GM12874 (cell line): Measurements from ENCODE around the gene LSP1.

Experiments
- TF ChIP-seq, protein P1 (sequence below): IDR thresholded peaks from 2 replicates; pipeline ENCODE4 v1.5.1; 2011; ENCODE audit warnings: low read depth, mild to moderate bottlenecking, control low read depth, low read length, moderate library complexity; ENCODE audit not compliant: insufficient read depth

Gene LSP1

DNA sequence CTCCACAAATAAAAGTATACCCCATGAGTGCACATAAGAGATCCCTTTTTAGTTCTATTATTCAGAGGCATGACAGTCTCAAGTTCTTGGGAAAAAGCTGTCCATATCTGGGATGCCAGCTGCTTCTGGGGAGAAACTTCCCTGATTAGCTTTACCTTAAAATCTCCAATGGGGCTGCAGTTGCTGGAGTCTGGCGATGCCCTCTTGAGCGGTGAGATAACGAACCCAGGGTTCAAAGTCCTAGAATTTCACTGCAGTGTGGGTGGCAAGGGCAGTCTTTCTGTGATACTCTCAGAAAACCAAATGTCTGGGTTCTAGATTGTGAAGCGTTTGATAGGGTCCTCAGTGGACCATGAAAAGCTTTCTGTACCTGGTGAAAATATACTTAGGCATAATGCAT is 46.2 kb downstream of the LSP1 start:
- TF ChIP-seq, protein P1, sequence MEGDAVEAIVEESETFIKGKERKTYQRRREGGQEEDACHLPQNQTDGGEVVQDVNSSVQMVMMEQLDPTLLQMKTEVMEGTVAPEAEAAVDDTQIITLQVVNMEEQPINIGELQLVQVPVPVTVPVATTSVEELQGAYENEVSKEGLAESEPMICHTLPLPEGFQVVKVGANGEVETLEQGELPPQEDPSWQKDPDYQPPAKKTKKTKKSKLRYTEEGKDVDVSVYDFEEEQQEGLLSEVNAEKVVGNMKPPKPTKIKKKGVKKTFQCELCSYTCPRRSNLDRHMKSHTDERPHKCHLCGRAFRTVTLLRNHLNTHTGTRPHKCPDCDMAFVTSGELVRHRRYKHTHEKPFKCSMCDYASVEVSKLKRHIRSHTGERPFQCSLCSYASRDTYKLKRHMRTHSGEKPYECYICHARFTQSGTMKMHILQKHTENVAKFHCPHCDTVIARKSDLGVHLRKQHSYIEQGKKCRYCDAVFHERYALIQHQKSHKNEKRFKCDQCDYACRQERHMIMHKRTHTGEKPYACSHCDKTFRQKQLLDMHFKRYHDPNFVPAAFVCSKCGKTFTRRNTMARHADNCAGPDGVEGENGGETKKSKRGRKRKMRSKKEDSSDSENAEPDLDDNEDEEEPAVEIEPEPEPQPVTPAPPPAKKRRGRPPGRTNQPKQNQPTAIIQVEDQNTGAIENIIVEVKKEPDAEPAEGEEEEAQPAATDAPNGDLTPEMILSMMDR: no peak

DNA sequence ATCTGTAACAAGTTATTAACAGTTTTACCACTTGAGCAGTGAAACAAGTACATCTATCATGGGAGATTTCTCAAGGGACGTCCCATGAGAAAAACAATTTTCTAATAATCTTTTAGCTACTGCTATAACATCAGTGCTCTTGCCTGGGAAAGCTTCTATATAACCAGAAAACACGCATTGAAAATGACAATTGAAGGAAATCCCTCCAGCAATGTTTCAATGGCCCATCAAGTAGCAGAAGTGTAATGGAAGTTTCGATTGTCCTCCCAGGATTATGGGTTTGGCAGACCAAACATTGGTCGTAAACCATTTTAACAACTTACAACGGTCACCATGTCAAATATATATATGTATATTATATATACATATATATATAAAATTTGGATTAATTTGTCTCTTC is 46.8 kb downstream of the LSP1 start:
- TF ChIP-seq, protein P1: no peak

DNA sequence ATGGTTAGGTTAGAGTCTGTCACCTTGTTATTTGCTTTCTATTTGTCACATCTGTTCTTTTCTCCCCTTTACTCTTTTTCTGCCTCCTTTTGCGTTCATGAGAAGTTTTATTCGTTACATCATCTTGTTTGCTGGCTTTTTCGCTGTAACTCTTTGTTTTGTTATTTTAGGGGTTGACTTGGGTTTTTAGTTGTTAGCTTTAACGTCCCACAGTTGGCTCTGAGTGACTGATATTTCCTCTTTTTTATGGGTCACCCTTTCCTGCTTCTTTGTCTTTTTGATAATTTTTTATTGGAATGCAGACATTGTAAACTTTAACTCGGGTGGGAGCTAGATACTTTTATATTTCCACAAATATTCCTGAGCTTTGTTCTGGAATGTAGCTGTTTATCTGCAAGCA is 53.3 kb downstream of the LSP1 start:
- TF ChIP-seq, protein P1: no peak

DNA sequence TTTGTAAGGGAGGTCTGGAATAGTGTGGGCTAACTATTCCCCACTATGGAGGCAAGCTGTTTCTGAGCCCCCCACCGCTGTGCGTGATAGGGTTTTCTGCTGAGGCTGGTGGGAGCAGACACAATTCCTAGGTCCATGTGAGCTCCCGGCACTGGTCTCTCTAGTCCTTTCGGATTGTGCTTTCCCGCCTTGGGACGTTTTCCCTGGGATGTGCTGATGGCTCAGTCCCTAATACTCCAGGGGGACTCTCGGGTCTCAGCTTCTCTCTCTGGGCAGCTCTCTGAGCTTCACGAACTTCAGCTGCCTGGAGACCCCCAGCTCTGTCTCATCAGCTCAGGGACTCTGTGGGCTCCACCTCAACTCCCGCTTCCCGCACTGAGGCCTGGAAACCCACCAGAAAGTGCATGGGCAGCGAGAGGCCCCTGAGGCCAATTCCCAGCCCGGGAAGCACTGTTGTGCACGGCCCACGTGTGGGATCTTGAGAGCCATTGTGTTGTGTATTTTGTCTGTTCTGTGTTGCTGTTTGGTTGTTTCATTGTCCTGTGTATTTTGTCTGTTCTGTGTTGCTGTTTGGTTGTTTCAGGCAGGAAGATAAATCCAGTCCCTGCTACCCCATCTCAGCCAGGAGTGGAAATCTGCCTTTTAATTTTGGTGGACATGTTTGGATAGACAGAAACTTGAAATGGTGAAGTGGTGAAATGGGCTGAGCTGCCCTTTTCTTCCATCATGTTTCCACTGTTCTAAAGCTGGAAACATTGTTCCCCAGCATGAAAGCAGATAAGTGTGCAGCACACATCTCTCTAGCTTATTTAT is 53.9 kb downstream of the LSP1 start:
- TF ChIP-seq, protein P1: no peak

DNA sequence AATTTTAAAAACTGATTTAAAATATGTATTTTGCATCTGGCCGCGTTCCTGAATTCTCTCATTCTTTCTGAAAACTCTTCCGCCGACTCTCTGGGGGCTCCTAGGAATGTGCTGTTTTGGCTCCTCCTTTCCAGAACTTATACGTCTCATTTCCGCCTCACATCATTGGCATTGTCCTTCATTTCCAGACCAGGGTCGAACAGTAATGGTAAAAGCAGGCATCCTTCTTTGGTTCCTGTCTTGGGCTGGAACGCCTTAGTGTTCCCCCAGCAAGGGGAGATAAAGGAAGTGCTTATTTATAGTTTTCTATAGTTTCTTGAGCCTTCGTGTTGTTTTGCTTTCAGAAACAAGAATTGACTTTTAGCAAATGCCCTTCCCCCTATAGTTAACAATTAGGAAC is 55.7 kb downstream of the LSP1 start:
- TF ChIP-seq, protein P1: no peak

DNA sequence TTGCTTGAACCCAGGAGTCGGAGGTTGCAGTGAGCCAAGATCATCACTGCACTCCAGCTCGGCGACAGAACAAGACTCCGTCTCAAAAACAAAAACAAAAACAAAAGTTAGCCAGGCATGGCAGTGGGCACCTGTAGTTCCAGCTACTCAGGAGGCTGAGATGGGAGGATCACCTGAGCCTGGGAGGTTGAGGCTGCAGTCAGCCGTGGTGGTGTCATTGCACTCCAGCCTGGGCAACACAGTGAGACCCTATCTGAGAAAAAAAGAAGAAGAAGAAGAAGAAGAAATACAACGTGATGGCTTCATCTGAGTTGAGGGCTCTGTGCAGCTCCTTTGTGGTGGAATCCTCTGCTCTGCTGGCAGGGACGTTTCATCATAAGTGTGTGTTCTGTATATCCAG is 56.6 kb downstream of the LSP1 start:
- TF ChIP-seq, protein P1: no peak

DNA sequence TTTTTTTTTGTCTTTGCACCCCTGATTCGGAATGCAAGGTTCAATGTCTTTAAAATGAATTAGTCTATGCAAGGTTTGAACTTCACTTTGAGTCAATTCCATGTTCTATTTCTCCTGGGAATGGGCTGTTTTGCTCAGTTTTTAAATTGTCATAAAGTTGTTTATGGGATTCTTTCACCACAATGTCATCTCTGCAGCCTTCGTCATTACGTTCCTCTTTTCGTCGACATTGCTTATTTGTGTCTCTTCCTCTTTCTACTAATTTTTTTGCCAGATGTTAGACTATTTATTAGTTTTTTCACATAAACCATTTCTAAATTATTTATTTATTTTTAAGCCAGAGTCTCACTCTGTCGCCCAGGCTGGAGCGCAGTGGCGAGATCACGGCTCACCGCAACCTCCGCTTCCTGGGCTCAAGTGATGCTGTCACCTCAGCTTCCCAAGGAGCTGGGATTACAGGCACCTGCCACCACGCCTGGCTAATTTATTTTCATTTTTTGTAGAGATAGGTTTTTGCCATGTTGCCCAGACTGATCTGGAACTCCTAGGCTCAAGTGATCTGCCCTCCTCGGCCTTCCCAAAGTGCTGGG is 59.5 kb downstream of the LSP1 start:
- TF ChIP-seq, protein P1: no peak
